Prostate gland (tissue), 2 donors: ENCODE results near the gene SLC6A6.

ENCODE experiments used
- POLR2A ChIP-seq: fragments of 450-650 bp; IDR thresholded peaks from one replicate; pipeline ENCODE4 v1.6.1; 2016; ENCODE audit warnings: antibody characterized with exemption, mild to moderate bottlenecking
- POLR2AphosphoS5 ChIP-seq: sonication (generic); formaldehyde crosslinking; IDR thresholded peaks from one replicate; pipeline ENCODE4 v1.6.1; 2017; ENCODE audit warnings: antibody characterized with exemption
- TF ChIP-seq, protein P1 (sequence below), 4 experiments: fragments of 200-600 bp in 2 of 4; fragments of 450-650 bp in 2 of 4; sonication (generic) in 2 of 4; IDR thresholded peaks; 1 replicate in 3 of 4; 2 replicates in 1 of 4; pipeline ENCODE4 v1.5.1; 2016 to 2019; ENCODE audit warnings: antibody characterized with exemption in 4 of 4, mild to moderate bottlenecking in 2 of 4, moderate library complexity in 2 of 4

DNA sequence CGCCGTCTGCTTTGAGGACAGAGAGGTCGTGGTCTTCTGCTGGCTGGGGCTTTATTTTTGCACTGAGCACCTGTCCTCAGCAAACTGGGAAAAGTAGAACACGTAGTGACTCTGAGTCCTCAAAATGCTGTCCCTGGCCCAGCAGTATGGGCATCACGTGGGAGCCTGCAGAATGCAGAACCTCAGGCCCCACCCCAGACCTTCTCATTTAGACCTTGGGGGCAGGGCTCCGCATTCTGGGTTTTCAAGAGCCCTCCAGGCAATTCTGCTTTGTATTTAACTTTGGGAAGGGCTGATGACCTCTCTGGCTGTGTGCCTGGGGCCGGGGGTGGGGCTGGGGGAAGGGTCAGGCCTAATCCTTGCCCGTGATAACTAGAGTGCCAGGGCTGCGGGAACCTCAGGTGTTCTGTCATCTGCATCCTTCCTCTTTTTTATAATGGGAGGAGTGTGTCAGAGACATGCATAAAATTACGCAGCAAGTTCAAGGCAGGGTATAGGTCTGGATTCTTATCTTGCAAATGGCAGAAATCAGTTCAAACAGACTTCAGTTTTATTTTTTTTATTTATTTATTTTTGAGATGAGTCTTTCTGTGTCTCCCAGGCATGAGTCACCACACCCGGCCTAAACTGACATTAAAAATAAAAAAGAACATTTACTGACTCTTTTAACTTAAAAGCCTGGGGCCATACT, 11.1 kb downstream of the SLC6A6 start:
- TF ChIP-seq, protein P1, sequence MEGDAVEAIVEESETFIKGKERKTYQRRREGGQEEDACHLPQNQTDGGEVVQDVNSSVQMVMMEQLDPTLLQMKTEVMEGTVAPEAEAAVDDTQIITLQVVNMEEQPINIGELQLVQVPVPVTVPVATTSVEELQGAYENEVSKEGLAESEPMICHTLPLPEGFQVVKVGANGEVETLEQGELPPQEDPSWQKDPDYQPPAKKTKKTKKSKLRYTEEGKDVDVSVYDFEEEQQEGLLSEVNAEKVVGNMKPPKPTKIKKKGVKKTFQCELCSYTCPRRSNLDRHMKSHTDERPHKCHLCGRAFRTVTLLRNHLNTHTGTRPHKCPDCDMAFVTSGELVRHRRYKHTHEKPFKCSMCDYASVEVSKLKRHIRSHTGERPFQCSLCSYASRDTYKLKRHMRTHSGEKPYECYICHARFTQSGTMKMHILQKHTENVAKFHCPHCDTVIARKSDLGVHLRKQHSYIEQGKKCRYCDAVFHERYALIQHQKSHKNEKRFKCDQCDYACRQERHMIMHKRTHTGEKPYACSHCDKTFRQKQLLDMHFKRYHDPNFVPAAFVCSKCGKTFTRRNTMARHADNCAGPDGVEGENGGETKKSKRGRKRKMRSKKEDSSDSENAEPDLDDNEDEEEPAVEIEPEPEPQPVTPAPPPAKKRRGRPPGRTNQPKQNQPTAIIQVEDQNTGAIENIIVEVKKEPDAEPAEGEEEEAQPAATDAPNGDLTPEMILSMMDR (IDR thresholded peaks at IDR 0.05) = no peak
- TF ChIP-seq POLR2AphosphoS5 (no peak), POLR2A (no peak)
